Mesothelial cell of epicardium (in vitro differentiated cells): ENCODE results near the gene IL20RA. TPM values are rescaled to one million over a fixed set of nuclear protein-coding genes. Genes with fewer than 3 reads are reported as not detected.

Experiments used
- DNase-seq, 2 experiments: peaks; one replicate each; pipeline ENCODE4 v3.0.0; 2021; ENCODE audit warnings: low spot score in 2 of 2; ENCODE audit not compliant: unreplicated experiment in 2 of 2
- H3K27ac Mint-ChIP-seq: 2 replicates; pipeline ENCODE4 v1.8.0; 2021; ENCODE audit warnings: mixed read lengths
- H3K27me3 Mint-ChIP-seq: 2 replicates; pipeline ENCODE4 v1.8.0; 2021; ENCODE audit warnings: low read depth, mixed read lengths
- H3K36me3 Mint-ChIP-seq: 2 replicates; pipeline ENCODE4 v1.8.0; 2021; ENCODE audit warnings: mixed read lengths
- H3K4me1 Mint-ChIP-seq: 2 replicates; pipeline ENCODE4 v1.8.0; 2021; ENCODE audit warnings: mixed read lengths
- H3K4me3 Mint-ChIP-seq: 2 replicates; pipeline ENCODE4 v1.8.0; 2021; ENCODE audit warnings: mild to moderate bottlenecking, moderate library complexity, mixed read lengths
- H3K9me3 Mint-ChIP-seq: 2 replicates; pipeline ENCODE4 v1.8.0; 2021; ENCODE audit warnings: mixed read lengths
- total RNA-seq: library from RNA; stranded (reverse); gene quantifications from 3 replicates; pipeline ENCODE4 v1.2.1, GENCODE V29; 2021
- TF ChIP-seq, protein P1 (sequence below): fragments of 200-600 bp; sonication (generic); IDR thresholded peaks from one replicate; pipeline ENCODE4 v1.5.0; 2021; ENCODE audit warnings: antibody characterized with exemption; ENCODE audit not compliant: unreplicated experiment

Gene IL20RA
- total RNA-seq, 1 donor from 2014 or later: 2.1 TPM

DNA sequence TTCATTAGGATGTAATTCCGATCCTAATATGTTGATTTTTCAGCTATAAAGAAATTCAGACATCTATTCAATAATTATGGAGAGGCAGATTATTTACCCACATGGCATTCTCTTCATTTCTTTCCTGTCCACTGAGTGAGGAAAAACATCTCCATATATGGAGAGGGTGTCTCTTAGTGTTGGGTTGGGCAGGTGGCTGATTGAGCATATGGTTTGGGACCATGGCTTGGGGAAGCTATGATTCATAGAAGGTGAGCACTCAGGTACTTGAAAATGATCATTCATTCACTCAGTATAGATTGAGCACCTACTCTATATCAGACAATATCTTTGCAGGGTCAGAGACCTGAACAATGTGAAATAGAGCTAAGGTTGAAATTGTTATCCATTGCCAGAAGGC lies 41.3 kb upstream of the IL20RA start:
- TF ChIP-seq, protein P1, sequence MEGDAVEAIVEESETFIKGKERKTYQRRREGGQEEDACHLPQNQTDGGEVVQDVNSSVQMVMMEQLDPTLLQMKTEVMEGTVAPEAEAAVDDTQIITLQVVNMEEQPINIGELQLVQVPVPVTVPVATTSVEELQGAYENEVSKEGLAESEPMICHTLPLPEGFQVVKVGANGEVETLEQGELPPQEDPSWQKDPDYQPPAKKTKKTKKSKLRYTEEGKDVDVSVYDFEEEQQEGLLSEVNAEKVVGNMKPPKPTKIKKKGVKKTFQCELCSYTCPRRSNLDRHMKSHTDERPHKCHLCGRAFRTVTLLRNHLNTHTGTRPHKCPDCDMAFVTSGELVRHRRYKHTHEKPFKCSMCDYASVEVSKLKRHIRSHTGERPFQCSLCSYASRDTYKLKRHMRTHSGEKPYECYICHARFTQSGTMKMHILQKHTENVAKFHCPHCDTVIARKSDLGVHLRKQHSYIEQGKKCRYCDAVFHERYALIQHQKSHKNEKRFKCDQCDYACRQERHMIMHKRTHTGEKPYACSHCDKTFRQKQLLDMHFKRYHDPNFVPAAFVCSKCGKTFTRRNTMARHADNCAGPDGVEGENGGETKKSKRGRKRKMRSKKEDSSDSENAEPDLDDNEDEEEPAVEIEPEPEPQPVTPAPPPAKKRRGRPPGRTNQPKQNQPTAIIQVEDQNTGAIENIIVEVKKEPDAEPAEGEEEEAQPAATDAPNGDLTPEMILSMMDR: no peak
- H3K27me3 Mint-ChIP-seq: no peaks in the 10 kb centered on the region
- peaks cover 7% of the 10 kb centered on the region for H3K9me3 Mint-ChIP-seq
- no peak overlapping the region for H3K4me3 Mint-ChIP-seq
- H3K27ac Mint-ChIP-seq: no peak overlapping the region
- peaks cover 33% of the 10 kb centered on the region for H3K4me1 Mint-ChIP-seq
- no peak for DNase-seq
- no peaks in the 10 kb centered on the region for H3K36me3 Mint-ChIP-seq

DNA sequence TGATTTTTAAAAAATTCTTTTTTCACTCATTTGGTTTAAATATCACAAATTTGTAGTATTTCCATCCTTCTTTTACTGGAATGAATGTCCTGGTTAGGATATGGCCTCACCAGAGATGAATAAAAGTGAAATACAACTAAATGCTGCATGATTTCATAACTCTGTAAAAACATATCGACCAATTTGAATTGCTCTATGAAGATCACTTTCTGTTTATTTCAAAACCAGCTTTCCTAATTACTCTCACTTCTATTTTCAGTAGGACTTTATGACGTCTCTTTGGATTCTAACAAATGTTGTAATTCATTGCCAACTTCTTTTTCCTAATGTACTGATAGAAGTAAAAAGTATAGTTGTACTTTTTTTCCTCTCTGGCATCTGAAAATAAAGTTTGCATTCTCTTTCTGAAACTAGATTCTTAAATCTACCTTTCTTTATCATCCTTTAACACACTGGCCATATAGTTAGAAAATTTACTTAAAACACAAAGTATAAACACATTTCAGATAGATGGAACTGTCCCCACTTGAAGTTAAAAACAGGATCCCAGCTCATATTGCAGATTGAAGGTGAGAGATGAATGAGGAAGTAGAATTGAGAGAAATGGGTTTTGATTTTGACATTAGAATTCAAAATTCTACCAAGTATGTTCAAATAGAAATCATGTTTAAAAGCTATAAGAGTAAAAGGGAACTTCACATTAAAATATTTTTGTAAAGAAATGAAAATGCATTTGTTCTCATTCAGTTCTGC lies 40.3 kb upstream of the IL20RA start:
- Mint-ChIP-seq H3K9me3 (no peaks in the 10 kb centered on the region), H3K4me1 (peaks cover 36% of the 10 kb centered on the region), H3K27me3 (no peaks in the 10 kb centered on the region), H3K27ac (no peak overlapping the region), H3K36me3 (no peaks in the 10 kb centered on the region), H3K4me3 (no peak overlapping the region)
- no peak for DNase-seq
- TF ChIP-seq, protein P1: no peak

- H3K36me3 Mint-ChIP-seq: no peaks in the 10 kb centered on the region
- no peak overlapping the region for H3K4me3 Mint-ChIP-seq
- no peaks in the 10 kb centered on the region for H3K9me3 Mint-ChIP-seq
- TF ChIP-seq, protein P1: no peak
- H3K27ac Mint-ChIP-seq: peak overlapping the region; percentile 19
- H3K4me1 Mint-ChIP-seq: peaks cover 29% of the 10 kb centered on the region
- H3K27me3 Mint-ChIP-seq: no peaks in the 10 kb centered on the region
- DNase-seq: no peak
Measured at GRCh38 chr6:137084090-137084489, 39.3 kb upstream of the IL20RA start.

GRCh38 chr6:137081997-137082396 lies 37.2 kb upstream of the IL20RA start:
- no peak for DNase-seq
- Mint-ChIP-seq H3K4me3 (no peak overlapping the region), H3K9me3 (no peaks in the 10 kb centered on the region), H3K27me3 (no peaks in the 10 kb centered on the region), H3K36me3 (no peaks in the 10 kb centered on the region), H3K27ac (no peak overlapping the region), H3K4me1 (peaks cover 25% of the 10 kb centered on the region)
- TF ChIP-seq, protein P1: no peak

GRCh38 chr6:137080711-137081110 lies 35.9 kb upstream of the IL20RA start:
- Mint-ChIP-seq H3K9me3 (no peaks in the 10 kb centered on the region), H3K4me1 (peaks cover 23% of the 10 kb centered on the region)
- TF ChIP-seq, protein P1: no peak

More at GRCh38 chr6:137080711-137081110, 35.9 kb upstream of the IL20RA start:
- Mint-ChIP-seq H3K36me3 (no peaks in the 10 kb centered on the region), H3K27ac (no peak overlapping the region), H3K4me3 (no peak overlapping the region), H3K27me3 (no peaks in the 10 kb centered on the region)
- DNase-seq: no peak
